GM23338 (cell line): ENCODE data around the gene FAM47E. TPM values are rescaled to one million over a fixed set of nuclear protein-coding genes. Genes with fewer than 3 reads are reported as not detected.

Experiments used
- ATAC-seq: fragments of 200-7000 bp; cut with Tn5 transposase; 3 replicates; pipeline ENCODE4 v1.9.1; 2020
- DNase-seq: peaks from one replicate; pipeline ENCODE4 v3.0.0-alpha.2; 2015; ENCODE audit warnings: low spot score
- H2AFZ ChIP-seq: fragments of 200-600 bp; sonication (generic); 2 replicates; pipeline ENCODE4 v1.8.0; 2016; ENCODE audit warnings: antibody characterized with exemption, mild to moderate bottlenecking, moderate library complexity
- H3F3A ChIP-seq: fragments of 200-600 bp; sonication (generic); replicated peaks from 2 replicates; pipeline ENCODE4 v1.8.0; 2017; ENCODE audit warnings: antibody characterized with exemption, mixed run types, low read depth
- H3K27ac ChIP-seq: fragments of 200-600 bp; sonication (generic); 2 replicates; pipeline ENCODE4 v1.6.1; 2016; ENCODE audit warnings: low read depth
- H3K27me3 ChIP-seq: fragments of 200-600 bp; sonication (generic); 2 replicates; pipeline ENCODE4 v1.8.0; 2016; ENCODE audit warnings: mild to moderate bottlenecking, mixed run types, moderate library complexity; ENCODE audit not compliant: insufficient read depth
- H3K36me3 ChIP-seq: fragments of 200-600 bp; sonication (generic); 2 replicates; pipeline ENCODE4 v1.8.0; 2016; ENCODE audit warnings: mild to moderate bottlenecking; ENCODE audit not compliant: insufficient read depth
- H3K4me1 ChIP-seq: fragments of 200-600 bp; sonication (generic); 2 replicates; pipeline ENCODE4 v1.8.0; 2016; ENCODE audit warnings: mild to moderate bottlenecking, moderate library complexity; ENCODE audit not compliant: insufficient read depth
- H3K4me2 ChIP-seq: fragments of 200-600 bp; sonication (generic); 2 replicates; pipeline ENCODE4 v1.7.1; 2017; ENCODE audit warnings: mixed run types
- H3K4me3 ChIP-seq: fragments of 200-600 bp; sonication (generic); 2 replicates; pipeline ENCODE4 v1.6.1; 2016; ENCODE audit warnings: mixed run types
- H3K79me2 ChIP-seq: fragments of 200-600 bp; sonication (generic); replicated peaks from 2 replicates; pipeline ENCODE4 v1.8.0; 2017; ENCODE audit warnings: mild to moderate bottlenecking; ENCODE audit not compliant: insufficient read depth
- H3K9me2 ChIP-seq: fragments of 200-600 bp; sonication (generic); 2 replicates; pipeline ENCODE4 v1.8.0; 2017; ENCODE audit not compliant: insufficient read depth
- H4K20me1 ChIP-seq: fragments of 200-600 bp; sonication (generic); replicated peaks from 2 replicates; pipeline ENCODE4 v1.8.0; 2017; ENCODE audit warnings: mild to moderate bottlenecking; ENCODE audit not compliant: insufficient read depth
- H3K27ac Mint-ChIP-seq: 2 replicates; pipeline ENCODE4 v1.8.0; 2020; ENCODE audit warnings: inconsistent platforms, mild to moderate bottlenecking, moderate library complexity, mixed read lengths
- H3K27me3 Mint-ChIP-seq: 3 replicates; pipeline ENCODE4 v1.8.0; 2022; ENCODE audit warnings: low read depth, mild to moderate bottlenecking, moderate library complexity, mixed read lengths, inconsistent platforms; ENCODE audit not compliant: insufficient read depth, poor library complexity
- H3K36me3 Mint-ChIP-seq: 3 replicates; pipeline ENCODE4 v1.8.0; 2021; ENCODE audit warnings: low read depth, mild to moderate bottlenecking, inconsistent platforms, moderate library complexity, mixed read lengths
- H3K4me1 Mint-ChIP-seq: 3 replicates; pipeline ENCODE4 v1.8.0; 2020; ENCODE audit warnings: mild to moderate bottlenecking, inconsistent platforms, mixed read lengths
- H3K4me3 Mint-ChIP-seq: 3 replicates; pipeline ENCODE4 v1.8.0; 2021; ENCODE audit warnings: moderate library complexity, mild to moderate bottlenecking, inconsistent platforms, mixed read lengths
- H3K9me3 Mint-ChIP-seq: 3 replicates; pipeline ENCODE4 v1.8.0; 2020; ENCODE audit warnings: moderate library complexity, mild to moderate bottlenecking, inconsistent platforms, mixed read lengths
- CREB1 ChIP-seq: fragments of 250-450 bp; sonication (Bioruptor Pico); IDR thresholded peaks from 2 replicates; pipeline ENCODE4 v1.5.0; 2020; ENCODE audit warnings: low read depth, mild to moderate bottlenecking, moderate library complexity
- EZH2 ChIP-seq: fragments of 200-600 bp; sonication (generic); IDR thresholded peaks from one replicate; pipeline ENCODE4 v1.8.0; 2017; ENCODE audit warnings: antibody characterized with exemption, mild to moderate bottlenecking, low read depth; ENCODE audit not compliant: unreplicated experiment
- EZH2phosphoT487 ChIP-seq: fragments of 200-600 bp; sonication (generic); IDR thresholded peaks from one replicate; pipeline ENCODE4 v1.8.1; 2018; ENCODE audit warnings: antibody characterized with exemption; ENCODE audit not compliant: unreplicated experiment
- JUNB ChIP-seq: IDR thresholded peaks from one replicate; pipeline ENCODE4 v1.6.1; 2016; ENCODE audit warnings: antibody characterized with exemption; ENCODE audit not compliant: unreplicated experiment
- NANOG ChIP-seq: IDR thresholded peaks from 2 replicates; pipeline ENCODE4 v1.6.1; 2016; ENCODE audit warnings: antibody characterized with exemption, borderline replicate concordance
- POLR2AphosphoS5 ChIP-seq: IDR thresholded peaks from 2 replicates; pipeline ENCODE4 v1.6.1; 2016; ENCODE audit warnings: antibody characterized with exemption, low read depth
- STAT1 ChIP-seq: IDR thresholded peaks from one replicate; pipeline ENCODE4 v1.6.1; 2016; ENCODE audit warnings: antibody characterized with exemption; ENCODE audit not compliant: unreplicated experiment
- ZNF114 ChIP-seq: fragments of 250-450 bp; sonication (Bioruptor Pico); IDR thresholded peaks from 2 replicates; pipeline ENCODE4 v1.5.0; 2020; ENCODE audit warnings: mild to moderate bottlenecking, moderate library complexity
- ZNF331 ChIP-seq: fragments of 250-450 bp; sonication (Bioruptor Pico); IDR thresholded peaks from 2 replicates; pipeline ENCODE4 v1.5.0; 2020; ENCODE audit warnings: low read depth, mild to moderate bottlenecking, moderate library complexity
- polyA plus RNA-seq: library from polyadenylated mRNA; unstranded; fragments of >200 nt; fragmentation: Nextera tagmentation; extraction: Ambion mirVana; gene quantifications from 2 replicates; pipeline ENCODE4 v1.2.1, GENCODE V29; 2016
- total RNA-seq: library from RNA; depleted of rRNA; stranded (reverse); fragments of >200 nt; shearing (Covaris generic); gene quantifications from 2 replicates; pipeline ENCODE4 v1.2.3, GENCODE V29; 2014
- TF ChIP-seq, protein P1 (sequence below): IDR thresholded peaks from one replicate; pipeline ENCODE4 v1.6.1; 2018; ENCODE audit warnings: antibody characterized with exemption; ENCODE audit not compliant: unreplicated experiment
- TF ChIP-seq, protein P2 (sequence below), 2 experiments: fragments of 200-600 bp in 1 of 2; sonication (generic) in 1 of 2; conservative IDR thresholded peaks; 2 replicates each; pipeline versions ENCODE4 v1.5.1 to v1.6.1; 2016 to 2017; ENCODE audit warnings: antibody characterized with exemption in 2 of 2, low read depth in 2 of 2, mild to moderate bottlenecking in 2 of 2, moderate library complexity in 1 of 2
- TF ChIP-seq, protein P3 (sequence below): fragments of 250-450 bp; sonication (Bioruptor Pico); IDR thresholded peaks from 2 replicates; pipeline ENCODE4 v1.5.0; 2020; ENCODE audit warnings: mild to moderate bottlenecking, moderate library complexity
- TF ChIP-seq, protein P4 (sequence below): IDR thresholded peaks from 2 replicates; pipeline ENCODE4 v1.6.1; 2016; ENCODE audit warnings: antibody characterized with exemption

Gene FAM47E
- total and polyA plus RNA-seq, 2 experiments from 2014 or later = 0.66 to 2.3 TPM

DNA sequence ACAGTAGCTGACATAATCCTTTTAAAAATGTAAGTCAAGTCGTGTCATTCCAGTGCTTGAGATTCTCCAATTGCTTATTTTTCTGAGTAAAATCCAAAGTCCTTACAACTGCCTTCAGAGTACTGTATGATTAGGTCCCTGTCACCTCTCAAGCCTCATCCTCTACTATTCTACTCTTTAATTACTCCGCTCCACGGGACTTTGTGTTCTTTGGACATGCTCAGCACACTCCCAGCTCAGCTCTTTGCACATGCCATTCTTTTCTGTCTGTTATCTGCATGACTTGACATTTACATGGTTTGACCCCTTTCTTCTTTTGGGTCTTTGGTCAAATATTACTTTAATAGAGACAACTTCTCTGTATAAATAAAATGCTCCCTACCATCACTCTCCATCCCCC is 15.1 kb downstream of the FAM47E start:
- H3K4me3 Mint-ChIP-seq = no peak overlapping the region
- H3K4me1 Mint-ChIP-seq = peaks cover 4% of the 10 kb centered on the region; the same call in 2 of the 3 replicates
- H3K9me2 ChIP-seq = peaks cover 28% of the 10 kb centered on the region
- H3K79me2 ChIP-seq = no peaks in the 10 kb centered on the region
- H3K27me3 ChIP-seq = no peaks in the 10 kb centered on the region
- ATAC-seq (no peak), DNase-seq (no peak)
- H4K20me1 ChIP-seq = no peaks in the 10 kb centered on the region
- H3K27me3 Mint-ChIP-seq = peaks cover 4% of the 10 kb centered on the region
- no peaks in the 10 kb centered on the region for H3F3A ChIP-seq
- H3K27ac Mint-ChIP-seq = no peak overlapping the region
- H3K4me1 ChIP-seq = 0 out of 2 replicates have a peak, but pooled peaks cover 4% of the 10 kb centered on the region
- H3K36me3 ChIP-seq = no peaks in the 10 kb centered on the region
- no peak overlapping the region for H2AFZ ChIP-seq
- no peak overlapping the region for H3K4me2 ChIP-seq
- TF ChIP-seq, protein P1, sequence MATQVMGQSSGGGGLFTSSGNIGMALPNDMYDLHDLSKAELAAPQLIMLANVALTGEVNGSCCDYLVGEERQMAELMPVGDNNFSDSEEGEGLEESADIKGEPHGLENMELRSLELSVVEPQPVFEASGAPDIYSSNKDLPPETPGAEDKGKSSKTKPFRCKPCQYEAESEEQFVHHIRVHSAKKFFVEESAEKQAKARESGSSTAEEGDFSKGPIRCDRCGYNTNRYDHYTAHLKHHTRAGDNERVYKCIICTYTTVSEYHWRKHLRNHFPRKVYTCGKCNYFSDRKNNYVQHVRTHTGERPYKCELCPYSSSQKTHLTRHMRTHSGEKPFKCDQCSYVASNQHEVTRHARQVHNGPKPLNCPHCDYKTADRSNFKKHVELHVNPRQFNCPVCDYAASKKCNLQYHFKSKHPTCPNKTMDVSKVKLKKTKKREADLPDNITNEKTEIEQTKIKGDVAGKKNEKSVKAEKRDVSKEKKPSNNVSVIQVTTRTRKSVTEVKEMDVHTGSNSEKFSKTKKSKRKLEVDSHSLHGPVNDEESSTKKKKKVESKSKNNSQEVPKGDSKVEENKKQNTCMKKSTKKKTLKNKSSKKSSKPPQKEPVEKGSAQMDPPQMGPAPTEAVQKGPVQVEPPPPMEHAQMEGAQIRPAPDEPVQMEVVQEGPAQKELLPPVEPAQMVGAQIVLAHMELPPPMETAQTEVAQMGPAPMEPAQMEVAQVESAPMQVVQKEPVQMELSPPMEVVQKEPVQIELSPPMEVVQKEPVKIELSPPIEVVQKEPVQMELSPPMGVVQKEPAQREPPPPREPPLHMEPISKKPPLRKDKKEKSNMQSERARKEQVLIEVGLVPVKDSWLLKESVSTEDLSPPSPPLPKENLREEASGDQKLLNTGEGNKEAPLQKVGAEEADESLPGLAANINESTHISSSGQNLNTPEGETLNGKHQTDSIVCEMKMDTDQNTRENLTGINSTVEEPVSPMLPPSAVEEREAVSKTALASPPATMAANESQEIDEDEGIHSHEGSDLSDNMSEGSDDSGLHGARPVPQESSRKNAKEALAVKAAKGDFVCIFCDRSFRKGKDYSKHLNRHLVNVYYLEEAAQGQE = no peak
- TF ChIP-seq STAT1 = no peak
- no peak for TF ChIP-seq EZH2
- no peak for TF ChIP-seq POLR2AphosphoS5
- TF ChIP-seq ZNF114 (CRISPR knock-in tag) = no peak
- TF ChIP-seq JUNB = no peak
- TF ChIP-seq, protein P2, sequence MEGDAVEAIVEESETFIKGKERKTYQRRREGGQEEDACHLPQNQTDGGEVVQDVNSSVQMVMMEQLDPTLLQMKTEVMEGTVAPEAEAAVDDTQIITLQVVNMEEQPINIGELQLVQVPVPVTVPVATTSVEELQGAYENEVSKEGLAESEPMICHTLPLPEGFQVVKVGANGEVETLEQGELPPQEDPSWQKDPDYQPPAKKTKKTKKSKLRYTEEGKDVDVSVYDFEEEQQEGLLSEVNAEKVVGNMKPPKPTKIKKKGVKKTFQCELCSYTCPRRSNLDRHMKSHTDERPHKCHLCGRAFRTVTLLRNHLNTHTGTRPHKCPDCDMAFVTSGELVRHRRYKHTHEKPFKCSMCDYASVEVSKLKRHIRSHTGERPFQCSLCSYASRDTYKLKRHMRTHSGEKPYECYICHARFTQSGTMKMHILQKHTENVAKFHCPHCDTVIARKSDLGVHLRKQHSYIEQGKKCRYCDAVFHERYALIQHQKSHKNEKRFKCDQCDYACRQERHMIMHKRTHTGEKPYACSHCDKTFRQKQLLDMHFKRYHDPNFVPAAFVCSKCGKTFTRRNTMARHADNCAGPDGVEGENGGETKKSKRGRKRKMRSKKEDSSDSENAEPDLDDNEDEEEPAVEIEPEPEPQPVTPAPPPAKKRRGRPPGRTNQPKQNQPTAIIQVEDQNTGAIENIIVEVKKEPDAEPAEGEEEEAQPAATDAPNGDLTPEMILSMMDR (conservative IDR thresholded peaks at IDR 0.05; ENCODE audit: low read depth in 2 of 2) = no peak
- no peak for TF ChIP-seq CREB1 (CRISPR knock-in tag)
- TF ChIP-seq EZH2phosphoT487 = no peak
- TF ChIP-seq, protein P3, sequence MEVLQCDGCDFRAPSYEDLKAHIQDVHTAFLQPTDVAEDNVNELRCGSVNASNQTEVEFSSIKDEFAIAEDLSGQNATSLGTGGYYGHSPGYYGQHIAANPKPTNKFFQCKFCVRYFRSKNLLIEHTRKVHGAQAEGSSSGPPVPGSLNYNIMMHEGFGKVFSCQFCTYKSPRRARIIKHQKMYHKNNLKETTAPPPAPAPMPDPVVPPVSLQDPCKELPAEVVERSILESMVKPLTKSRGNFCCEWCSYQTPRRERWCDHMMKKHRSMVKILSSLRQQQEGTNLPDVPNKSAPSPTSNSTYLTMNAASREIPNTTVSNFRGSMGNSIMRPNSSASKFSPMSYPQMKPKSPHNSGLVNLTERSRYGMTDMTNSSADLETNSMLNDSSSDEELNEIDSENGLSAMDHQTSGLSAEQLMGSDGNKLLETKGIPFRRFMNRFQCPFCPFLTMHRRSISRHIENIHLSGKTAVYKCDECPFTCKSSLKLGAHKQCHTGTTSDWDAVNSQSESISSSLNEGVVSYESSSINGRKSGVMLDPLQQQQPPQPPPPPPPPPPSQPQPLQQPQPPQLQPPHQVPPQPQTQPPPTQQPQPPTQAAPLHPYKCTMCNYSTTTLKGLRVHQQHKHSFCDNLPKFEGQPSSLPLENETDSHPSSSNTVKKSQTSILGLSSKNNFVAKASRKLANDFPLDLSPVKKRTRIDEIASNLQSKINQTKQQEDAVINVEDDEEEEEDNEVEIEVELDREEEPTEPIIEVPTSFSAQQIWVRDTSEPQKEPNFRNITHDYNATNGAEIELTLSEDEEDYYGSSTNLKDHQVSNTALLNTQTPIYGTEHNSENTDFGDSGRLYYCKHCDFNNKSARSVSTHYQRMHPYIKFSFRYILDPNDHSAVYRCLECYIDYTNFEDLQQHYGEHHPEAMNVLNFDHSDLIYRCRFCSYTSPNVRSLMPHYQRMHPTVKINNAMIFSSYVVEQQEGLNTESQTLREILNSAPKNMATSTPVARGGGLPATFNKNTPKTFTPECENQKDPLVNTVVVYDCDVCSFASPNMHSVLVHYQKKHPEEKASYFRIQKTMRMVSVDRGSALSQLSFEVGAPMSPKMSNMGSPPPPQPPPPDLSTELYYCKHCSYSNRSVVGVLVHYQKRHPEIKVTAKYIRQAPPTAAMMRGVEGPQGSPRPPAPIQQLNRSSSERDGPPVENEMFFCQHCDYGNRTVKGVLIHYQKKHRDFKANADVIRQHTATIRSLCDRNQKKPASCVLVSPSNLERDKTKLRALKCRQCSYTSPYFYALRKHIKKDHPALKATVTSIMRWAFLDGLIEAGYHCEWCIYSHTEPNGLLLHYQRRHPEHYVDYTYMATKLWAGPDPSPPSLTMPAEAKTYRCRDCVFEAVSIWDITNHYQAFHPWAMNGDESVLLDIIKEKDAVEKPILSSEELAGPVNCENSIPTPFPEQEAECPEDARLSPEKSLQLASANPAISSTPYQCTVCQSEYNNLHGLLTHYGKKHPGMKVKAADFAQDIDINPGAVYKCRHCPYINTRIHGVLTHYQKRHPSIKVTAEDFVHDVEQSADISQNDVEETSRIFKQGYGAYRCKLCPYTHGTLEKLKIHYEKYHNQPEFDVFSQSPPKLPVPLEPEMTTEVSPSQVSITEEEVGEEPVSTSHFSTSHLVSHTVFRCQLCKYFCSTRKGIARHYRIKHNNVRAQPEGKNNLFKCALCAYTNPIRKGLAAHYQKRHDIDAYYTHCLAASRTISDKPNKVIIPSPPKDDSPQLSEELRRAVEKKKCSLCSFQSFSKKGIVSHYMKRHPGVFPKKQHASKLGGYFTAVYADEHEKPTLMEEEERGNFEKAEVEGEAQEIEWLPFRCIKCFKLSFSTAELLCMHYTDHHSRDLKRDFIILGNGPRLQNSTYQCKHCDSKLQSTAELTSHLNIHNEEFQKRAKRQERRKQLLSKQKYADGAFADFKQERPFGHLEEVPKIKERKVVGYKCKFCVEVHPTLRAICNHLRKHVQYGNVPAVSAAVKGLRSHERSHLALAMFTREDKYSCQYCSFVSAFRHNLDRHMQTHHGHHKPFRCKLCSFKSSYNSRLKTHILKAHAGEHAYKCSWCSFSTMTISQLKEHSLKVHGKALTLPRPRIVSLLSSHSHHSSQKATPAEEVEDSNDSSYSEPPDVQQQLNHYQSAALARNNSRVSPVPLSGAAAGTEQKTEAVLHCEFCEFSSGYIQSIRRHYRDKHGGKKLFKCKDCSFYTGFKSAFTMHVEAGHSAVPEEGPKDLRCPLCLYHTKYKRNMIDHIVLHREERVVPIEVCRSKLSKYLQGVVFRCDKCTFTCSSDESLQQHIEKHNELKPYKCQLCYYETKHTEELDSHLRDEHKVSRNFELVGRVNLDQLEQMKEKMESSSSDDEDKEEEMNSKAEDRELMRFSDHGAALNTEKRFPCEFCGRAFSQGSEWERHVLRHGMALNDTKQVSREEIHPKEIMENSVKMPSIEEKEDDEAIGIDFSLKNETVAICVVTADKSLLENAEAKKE (CRISPR knock-in tag) = no peak
- TF ChIP-seq NANOG = no peak
- TF ChIP-seq, protein P4, sequence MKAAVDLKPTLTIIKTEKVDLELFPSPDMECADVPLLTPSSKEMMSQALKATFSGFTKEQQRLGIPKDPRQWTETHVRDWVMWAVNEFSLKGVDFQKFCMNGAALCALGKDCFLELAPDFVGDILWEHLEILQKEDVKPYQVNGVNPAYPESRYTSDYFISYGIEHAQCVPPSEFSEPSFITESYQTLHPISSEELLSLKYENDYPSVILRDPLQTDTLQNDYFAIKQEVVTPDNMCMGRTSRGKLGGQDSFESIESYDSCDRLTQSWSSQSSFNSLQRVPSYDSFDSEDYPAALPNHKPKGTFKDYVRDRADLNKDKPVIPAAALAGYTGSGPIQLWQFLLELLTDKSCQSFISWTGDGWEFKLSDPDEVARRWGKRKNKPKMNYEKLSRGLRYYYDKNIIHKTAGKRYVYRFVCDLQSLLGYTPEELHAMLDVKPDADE = no peak
- no peak for TF ChIP-seq ZNF331
- H3K4me3 ChIP-seq = no peak overlapping the region
- no peak overlapping the region for H3K27ac ChIP-seq
- H3K9me3 Mint-ChIP-seq = no peaks in the 10 kb centered on the region
- no peaks in the 10 kb centered on the region; the same call in 2 of the 3 replicates for H3K36me3 Mint-ChIP-seq
